ENCODE measurements around the gene PRKAA1. TPM values are rescaled to one million over a fixed set of nuclear protein-coding genes. Genes with fewer than 3 reads are reported as not detected.
"Not testable (repeated sequence)": the region's sequence is repeated elsewhere in the genome, so short reads cannot be mapped to it uniquely, and the experiment has no call there.

PRKAA1 gene
- total RNA-seq, 2 experiments from 2014 or later = 86.4 to 86.7 TPM

- H3K4me3 Mint-ChIP-seq = peak overlapping the region; percentile 97
- H3K4me1 Mint-ChIP-seq = peaks cover 54% of the 10 kb centered on the region
- peaks cover 72% of the 10 kb centered on the region for H3K36me3 Mint-ChIP-seq
- POLR2A ChIA-PET = interaction anchor here (0.6 kb wide), 1 partner anchor 9 kb away, joined by 5 read pairs; no protein-coding TSS in a partner anchor
- H3K9me3 Mint-ChIP-seq = no peaks in the 10 kb centered on the region
- H3K27me3 Mint-ChIP-seq = no peaks in the 10 kb centered on the region
- DNase-seq (no peak), ATAC-seq (ENCODE audit: low read depth) (no peak)
- H3K27ac Mint-ChIP-seq = peak overlapping the region; percentile 7
Measured at GRCh38 chr5:40831346-40832210, 33.4 kb upstream of the PRKAA1 start.

GRCh38 chr5:40829748-40830533 lies 31.8 kb upstream of the PRKAA1 start:
- ATAC-seq (ENCODE audit: low read depth) (no peak), DNase-seq (no peak)
- Mint-ChIP-seq H3K9me3 (no peaks in the 10 kb centered on the region), H3K36me3 (peaks cover 73% of the 10 kb centered on the region), H3K4me3 (no peak overlapping the region), H3K27me3 (no peaks in the 10 kb centered on the region), H3K27ac (no peak overlapping the region), H3K4me1 (peaks cover 47% of the 10 kb centered on the region)
- POLR2A ChIA-PET = interaction anchor here (0.7 to 1.3 kb wide), 2 partner anchors 19 to 32 kb away, joined by 3 to 4 read pairs; partner anchors contain the start of gene PRKAA1

GRCh38 chr5:40828690-40829661 lies 30.8 kb upstream of the PRKAA1 start:
- H3K27me3 Mint-ChIP-seq = no peaks in the 10 kb centered on the region
- no peak for DNase-seq
- peaks cover 47% of the 10 kb centered on the region for H3K4me1 Mint-ChIP-seq
- peak overlapping the region; percentile 18 for H3K27ac Mint-ChIP-seq
- H3K9me3 Mint-ChIP-seq = no peaks in the 10 kb centered on the region
- peaks cover 66% of the 10 kb centered on the region for H3K36me3 Mint-ChIP-seq
- ATAC-seq (ENCODE audit: low read depth) = no peak
- no peak overlapping the region for H3K4me3 Mint-ChIP-seq
- POLR2A ChIA-PET = interaction anchor here (0.7 to 1.3 kb wide), 3 partner anchors 18 to 31 kb away, joined by 3 to 4 read pairs (median 3); partner anchors contain the start of gene PRKAA1

- no peak for ATAC-seq (ENCODE audit: low read depth)
- POLR2A ChIA-PET = no interaction called here
- Mint-ChIP-seq H3K27me3 (no peaks in the 10 kb centered on the region), H3K4me1 (peaks cover 44% of the 10 kb centered on the region), H3K36me3 (peaks cover 58% of the 10 kb centered on the region), H3K4me3 (no peak overlapping the region), H3K27ac (peak overlapping the region; percentile 58), H3K9me3 (no peaks in the 10 kb centered on the region)
- no peak for DNase-seq
Measured at GRCh38 chr5:40828021-40828631, 30.0 kb upstream of the PRKAA1 start.

- H3K36me3 Mint-ChIP-seq = peaks cover 52% of the 10 kb centered on the region
- ATAC-seq (ENCODE audit: low read depth) = no peak
- no peak overlapping the region for H3K4me3 Mint-ChIP-seq
- no peaks in the 10 kb centered on the region for H3K27me3 Mint-ChIP-seq
- H3K9me3 Mint-ChIP-seq = no peaks in the 10 kb centered on the region
- POLR2A ChIA-PET = no interaction called here
- peak overlapping the region; percentile 71 for H3K27ac Mint-ChIP-seq
- peaks cover 37% of the 10 kb centered on the region for H3K4me1 Mint-ChIP-seq
- DNase-seq = no peak
Measured at GRCh38 chr5:40827188-40827977, 29.2 kb upstream of the PRKAA1 start.

GRCh38 chr5:40826489-40827187 lies 28.5 kb upstream of the PRKAA1 start:
- no peak for ATAC-seq (ENCODE audit: low read depth)
- POLR2A ChIA-PET = interaction anchor here (1.0 kb wide), 1 partner anchor 51 kb away, joined by 3 read pairs; no protein-coding TSS in a partner anchor
- no peak overlapping the region for H3K4me3 Mint-ChIP-seq
- no peak for DNase-seq
- H3K36me3 Mint-ChIP-seq = peaks cover 46% of the 10 kb centered on the region
- peaks cover 30% of the 10 kb centered on the region for H3K4me1 Mint-ChIP-seq
- no peaks in the 10 kb centered on the region for H3K27me3 Mint-ChIP-seq
- H3K9me3 Mint-ChIP-seq = no peaks in the 10 kb centered on the region
- no peak overlapping the region for H3K27ac Mint-ChIP-seq

- H3K27ac Mint-ChIP-seq; ATAC-seq (ENCODE audit: low read depth); DNase-seq; H3K9me3 Mint-ChIP-seq; H3K4me3 Mint-ChIP-seq; H3K27me3 Mint-ChIP-seq: not testable (repeated sequence)
- Mint-ChIP-seq H3K4me1 (peaks cover 26% of the 10 kb centered on the region), H3K36me3 (peaks cover 39% of the 10 kb centered on the region)
- POLR2A ChIA-PET = interaction anchor here (0.6 to 1.0 kb wide), 4 partner anchors 15 to 108 kb away, joined by 3 to 4 read pairs (median 3); partner anchors contain the start of gene PRKAA1
Measured at GRCh38 chr5:40825461-40826043, 27.4 kb upstream of the PRKAA1 start.

GRCh38 chr5:40823459-40823858 lies 25.3 kb upstream of the PRKAA1 start:
- DNase-seq = no peak

GRCh38 chr5:40813698-40814281 lies 15.6 kb upstream of the PRKAA1 start:
- Mint-ChIP-seq H3K36me3 (peaks cover 2% of the 10 kb centered on the region), H3K9me3 (no peaks in the 10 kb centered on the region), H3K4me1 (peaks cover 5% of the 10 kb centered on the region), H3K4me3 (no peak overlapping the region), H3K27ac (no peak overlapping the region), H3K27me3 (no peaks in the 10 kb centered on the region)
- POLR2A ChIA-PET = interaction anchor here (0.7 kb wide), 1 partner anchor 20 kb away, joined by 3 read pairs; no protein-coding TSS in a partner anchor
- DNase-seq (no peak), ATAC-seq (ENCODE audit: low read depth) (no peak)

More at GRCh38 chr5:40823459-40823858, 25.3 kb upstream of the PRKAA1 start:
- Mint-ChIP-seq H3K9me3 (no peaks in the 10 kb centered on the region), H3K36me3 (peaks cover 25% of the 10 kb centered on the region), H3K27ac (no peak overlapping the region), H3K27me3 (no peaks in the 10 kb centered on the region), H3K4me3 (no peak overlapping the region), H3K4me1 (peaks cover 14% of the 10 kb centered on the region)
- POLR2A ChIA-PET = interaction anchor here (0.7 to 1.7 kb wide), 2 partner anchors 9 to 12 kb away, joined by 5 read pairs; partner anchors contain the start of gene RPL37
- ATAC-seq (ENCODE audit: low read depth) = no peak

GRCh38 chr5:40812125-40812524 lies 14.0 kb upstream of the PRKAA1 start:
- H3K4me1 Mint-ChIP-seq = peaks cover 15% of the 10 kb centered on the region
- H3K9me3 Mint-ChIP-seq = no peaks in the 10 kb centered on the region
- DNase-seq (no peak), ATAC-seq (ENCODE audit: low read depth) (no peak)
- no peaks in the 10 kb centered on the region for H3K27me3 Mint-ChIP-seq
- no peak overlapping the region for H3K27ac Mint-ChIP-seq
- H3K4me3 Mint-ChIP-seq = no peak overlapping the region
- H3K36me3 Mint-ChIP-seq = no peaks in the 10 kb centered on the region
- POLR2A ChIA-PET = interaction anchor here (0.8 kb wide), 1 partner anchor 10 kb away, joined by 3 read pairs; no protein-coding TSS in a partner anchor

Data from activated naive CD8-positive, alpha-beta T cell treated with anti-CD3 and anti-CD28 coated beads, Interleukin-2, amount 10 ng/mL, durations not matched to agents 7 days and 5 days (primary cell).